Testis (tissue), 3 donors: Measurements from ENCODE around the gene IRF2. TPM values are rescaled to one million over a fixed set of nuclear protein-coding genes. Genes with fewer than 3 reads are reported as not detected.
"Not testable (repeated sequence)": the region's sequence is repeated elsewhere in the genome, so short reads cannot be mapped to it uniquely, and the experiment has no call there.

Experiments
- DNase-seq: peaks from one replicate; pipeline ENCODE4 v3.0.0-alpha.2; 2019
- H3K27ac ChIP-seq, 2 donors: fragments of 200-600 bp; sonication (generic); one replicate each; pipeline ENCODE4 v1.5.1; 2019
- H3K27me3 ChIP-seq: fragments of 200-600 bp; sonication (generic); one replicate; pipeline ENCODE4 v1.5.1; 2019
- H3K36me3 ChIP-seq: fragments of 200-600 bp; sonication (generic); one replicate; pipeline ENCODE4 v1.5.1; 2017; ENCODE audit warnings: low read depth; ENCODE audit errors: missing control alignments
- H3K4me1 ChIP-seq: fragments of 200-600 bp; sonication (generic); one replicate; pipeline ENCODE4 v1.5.1; 2019
- H3K4me3 ChIP-seq, 2 donors: fragments of 200-600 bp; sonication (generic); one replicate each; pipeline ENCODE4 v1.5.1; 2017 to 2019
- H3K9me3 ChIP-seq: fragments of 200-600 bp; sonication (generic); one replicate; pipeline ENCODE4 v1.5.1; 2017
- CTCF ChIP-seq, 3 experiments: fragments of 450-650 bp in 2 of 3; fragments of 200-600 bp in 1 of 3; sonication (generic) in 1 of 3; IDR thresholded peaks; one replicate each; pipeline ENCODE4 v1.5.1; 2016 to 2019; ENCODE audit warnings: antibody characterized with exemption in 3 of 3, mild to moderate bottlenecking in 2 of 3, moderate library complexity in 1 of 3
- POLR2A ChIP-seq: fragments of 450-650 bp; IDR thresholded peaks from one replicate; pipeline ENCODE4 v1.6.1; 2017; ENCODE audit warnings: antibody characterized with exemption, mild to moderate bottlenecking, moderate library complexity
- WGBS, 2 donors: methylation state at CpG; one replicate each; pipeline ENCODE4 v1.1.5; 2018; 5-methylcytosine and 5-hydroxymethylcytosine counted together
- intact Hi-C: fragments of 100-400 bp; cut with DNase I; formaldehyde crosslinking; loops from one replicate; pipeline ENCODE4 v1.15.1; 2023; ENCODE audit warnings: low total_unique reads
- polyA plus RNA-seq: library from polyadenylated mRNA; stranded (reverse); fragments of 350-450 nt; fragmentation: Illumina TruSeq; extraction: RNeasy Lipid Tissue Mini Kit (QIAGEN cat#74804); gene quantifications from one replicate; pipeline ENCODE4 v1.2.3, GENCODE V29; 2014; ENCODE audit warnings: low read depth, low replicate concordance; ENCODE audit not compliant: insufficient read depth
- small RNA-seq, 2 donors: library from RNA; depleted of rRNA; stranded (forward); fragments of <200 nt; gene quantifications; one replicate each; pipeline ENCODE3, GENCODE V24; 2016
- total RNA-seq, 2 donors: library from RNA; depleted of rRNA; stranded (reverse); fragments of >200 nt; gene quantifications; one replicate each; pipeline ENCODE4 v1.2.3, GENCODE V29; 2016

The IRF2 gene
- total and polyA plus RNA-seq, 3 donors from 2014 or later = 13.0 to 22.3 (median 16.1) TPM

DNA sequence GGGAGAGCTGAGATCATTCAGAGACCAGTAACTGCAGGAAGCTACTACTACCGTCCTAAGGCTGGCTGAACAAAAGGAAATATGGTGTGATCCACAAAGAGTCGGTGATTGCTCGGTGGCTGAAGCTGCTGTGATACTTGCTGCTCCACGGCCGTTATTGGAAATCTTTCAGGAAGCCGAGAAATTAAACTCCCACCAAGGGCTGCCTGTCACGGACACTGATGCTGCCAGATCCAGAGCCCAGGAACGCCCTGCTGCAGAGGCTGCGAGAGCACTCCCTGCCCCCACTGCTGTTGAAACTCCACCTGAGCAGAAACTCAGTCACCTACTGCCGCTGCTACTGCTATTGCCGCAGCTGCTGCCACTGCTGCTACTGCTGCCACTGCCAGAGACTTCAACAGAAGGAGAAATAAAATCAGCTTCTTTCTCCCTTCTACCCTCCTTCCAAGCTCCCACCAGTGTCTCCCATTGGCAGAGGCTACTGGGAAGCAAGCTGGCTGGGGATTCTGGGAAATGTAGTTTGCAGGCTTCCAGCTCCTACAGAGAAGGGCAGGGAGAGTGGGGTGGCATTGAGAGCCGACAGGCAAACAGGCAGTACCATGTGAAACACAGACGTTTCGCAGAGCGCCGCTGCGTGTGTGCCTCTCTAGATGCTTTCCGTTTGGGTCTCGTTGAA is 130.7 kb downstream of the IRF2 start:
- H3K4me1 ChIP-seq = peaks cover 40% of the 10 kb centered on the region
- whole genome bisulfite sequencing, 2 donors = 4 to 9% methylated on average over 15 to 19 of the region's 19 CpGs

GRCh38 chr4:184342857-184343237 is 131.5 kb downstream of the IRF2 start:
- intact Hi-C loops = loop anchor here (10.0 kb wide), 1 partner anchor 52 kb away; no protein-coding TSS in a partner anchor
- not testable (repeated sequence) for DNase-seq, H3K27me3 ChIP-seq, H3K36me3 ChIP-seq, H3K9me3 ChIP-seq, H3K4me3 ChIP-seq
- whole genome bisulfite sequencing, 2 donors = 85 to 88% methylated on average over 1 of the region's 1 CpG
- Histone ChIP-seq H3K27ac (peak overlapping the region in 1 of 2 donors; percentile 74), H3K4me1 (peaks cover 32% of the 10 kb centered on the region)

More for the DNA sequence above, 130.7 kb downstream of the IRF2 start:
- peak; percentile 85 for DNase-seq
- no peaks in the 10 kb centered on the region for H3K9me3 ChIP-seq
- no peaks in the 10 kb centered on the region for H3K27me3 ChIP-seq
- no peaks in the 10 kb centered on the region for H3K36me3 ChIP-seq
- H3K27ac ChIP-seq = peak overlapping the region; percentile 68 to 74
- no peak for TF ChIP-seq CTCF (IDR thresholded peaks at IDR 0.05)
- TF ChIP-seq POLR2A = no peak
- H3K4me3 ChIP-seq = peak overlapping the region; percentile 56 to 66
- intact Hi-C loops = loop anchor here (10.0 kb wide), 1 partner anchor 51 kb away; no protein-coding TSS in a partner anchor

- Histone ChIP-seq H3K27me3 (no peaks in the 10 kb centered on the region), H3K4me1 (peaks cover 27% of the 10 kb centered on the region), H3K9me3 (no peaks in the 10 kb centered on the region), H3K4me3 (no peak overlapping the region), H3K36me3 (no peaks in the 10 kb centered on the region), H3K27ac (no peak overlapping the region)
- intact Hi-C loops = loop anchor here (10.0 kb wide), 1 partner anchor 52 kb away; no protein-coding TSS in a partner anchor
- TF ChIP-seq CTCF (IDR thresholded peaks at IDR 0.05) (no peak), POLR2A (no peak)
- 90 to 91% methylated on average over 6 of the region's 6 CpGs for WGBS, 2 donors
- DNase-seq = no peak
Observed at GRCh38 chr4:184342167-184342856, 132.0 kb downstream of the IRF2 start.

DNA sequence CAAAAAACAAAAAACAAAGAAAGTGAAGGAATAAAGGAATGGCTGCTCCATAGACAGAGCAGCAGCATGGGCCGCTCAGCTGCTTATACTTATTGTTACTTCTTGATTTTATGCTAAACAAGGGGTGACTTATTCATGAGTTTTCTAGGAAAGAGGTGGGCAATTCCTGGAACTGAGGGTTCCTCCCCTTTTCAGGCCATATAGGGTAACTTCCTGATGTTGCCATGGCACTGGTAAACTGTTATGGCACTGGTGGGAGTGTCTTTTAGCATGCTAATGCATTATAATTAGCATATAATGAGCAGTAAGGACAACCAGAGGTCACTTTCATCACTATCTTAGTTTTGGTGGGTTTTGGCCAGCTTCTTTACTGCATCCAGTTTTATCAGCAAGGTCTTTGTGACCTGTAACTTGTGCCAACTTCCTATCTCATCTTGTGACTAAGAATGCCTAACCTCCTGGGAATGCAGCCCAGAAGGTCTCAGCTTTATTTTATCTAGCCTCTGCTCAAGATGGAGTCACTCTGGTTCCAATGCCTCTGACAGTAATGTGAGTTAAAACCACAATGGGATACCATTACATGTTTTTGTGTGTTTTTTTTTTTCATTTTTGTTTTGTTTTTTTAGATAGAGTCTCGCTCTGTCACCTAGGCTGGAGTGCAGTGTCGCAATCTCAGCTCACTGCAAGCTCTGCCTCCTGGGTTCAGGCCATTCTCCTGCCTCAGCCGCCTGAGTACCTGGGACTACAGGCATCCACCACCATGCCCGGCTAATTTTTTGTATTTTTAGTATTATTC is 134.8 kb downstream of the IRF2 start:
- H3K27me3 ChIP-seq, H3K36me3 ChIP-seq, H3K27ac ChIP-seq, H3K4me3 ChIP-seq, H3K9me3 ChIP-seq: not testable (repeated sequence)
- WGBS, 2 donors = 91% methylated on average over 5 of the region's 5 CpGs
- DNase-seq = peak; percentile 71
- H3K4me1 ChIP-seq = peaks cover 13% of the 10 kb centered on the region
- intact Hi-C loops = loop anchor here (10.0 kb wide), 1 partner anchor 55 kb away; no protein-coding TSS in a partner anchor

DNA sequence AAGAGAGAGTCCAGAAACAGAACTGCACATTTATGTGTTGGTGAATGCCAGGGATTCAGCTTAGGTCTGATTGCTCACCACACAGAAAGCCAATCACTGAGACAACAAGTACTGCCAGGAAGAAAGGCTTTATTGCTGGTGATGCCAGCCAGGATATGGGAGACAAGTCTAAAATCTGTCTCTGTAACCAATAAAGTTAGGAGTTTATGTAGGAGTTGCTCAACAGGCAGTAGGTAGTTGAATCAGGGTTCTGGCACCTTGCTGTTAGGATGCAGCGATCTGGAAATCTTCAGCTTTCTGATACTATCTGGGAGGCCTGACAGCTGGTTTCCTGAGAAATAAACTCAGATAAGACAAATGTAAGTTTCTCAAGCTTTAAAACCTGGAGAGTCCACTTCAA is 136.4 kb downstream of the IRF2 start:
- H3K36me3 ChIP-seq = no peaks in the 10 kb centered on the region
- intact Hi-C loops = no loop called here
- no peaks in the 10 kb centered on the region for H3K9me3 ChIP-seq
- H3K4me1 ChIP-seq = peaks cover 9% of the 10 kb centered on the region
- DNase-seq = no peak
- no peaks in the 10 kb centered on the region for H3K27me3 ChIP-seq
- H3K27ac ChIP-seq = no peak overlapping the region
- 0 to 37% methylated on average over 1 of the region's 1 CpG for WGBS, 2 donors
- H3K4me3 ChIP-seq = no peak overlapping the region
- TF ChIP-seq POLR2A (no peak), CTCF (IDR thresholded peaks at IDR 0.05) (no peak)

Small RNA genes lying within 50 kb of the gene (small RNA-seq; reads per million reads assigned to genes)
- gene RF00152 = 0 reads per million in 2 donors

Other genes starting within 250 kb of the IRF2 start
- gene CASP3, start 174.9 kb upstream of the IRF2 start, total RNA-seq = 10 to 100 TPM; 12.0 to 12.3 TPM
- 20.2 TPM for gene CASP3, start 174.9 kb upstream of the IRF2 start, polyA plus RNA-seq
- 10 to 100 TPM; 17.6 to 18.8 TPM for gene PRIMPOL, start 175.2 kb upstream of the IRF2 start, total RNA-seq
- 16.3 TPM for gene PRIMPOL, start 175.2 kb upstream of the IRF2 start, polyA plus RNA-seq